Ectodermal cell (in vitro differentiated cells): ENCODE measurements around the gene OR10J1. TPM values are rescaled to one million over a fixed set of nuclear protein-coding genes. Genes with fewer than 3 reads are reported as not detected.

Source experiments
- H3K27ac ChIP-seq: 2 replicates; pipeline ENCODE4 v1.7.0; 2013; ENCODE audit warnings: mild to moderate bottlenecking, low read depth, low read length; ENCODE audit not compliant: insufficient read depth, poor library complexity, severe bottlenecking
- H3K27me3 ChIP-seq: 2 replicates; pipeline ENCODE4 v1.7.0; 2013; ENCODE audit warnings: mild to moderate bottlenecking, low read length; ENCODE audit not compliant: insufficient read depth, control insufficient read depth, poor library complexity, severe bottlenecking
- H3K36me3 ChIP-seq: one replicate; pipeline ENCODE4 v1.7.0; 2013; ENCODE audit warnings: low read length; ENCODE audit not compliant: control insufficient read depth, insufficient read depth
- H3K4me1 ChIP-seq: one replicate; pipeline ENCODE4 v1.7.0; 2013; ENCODE audit warnings: low read length; ENCODE audit not compliant: control insufficient read depth, insufficient read depth
- H3K4me3 ChIP-seq: 2 replicates; pipeline ENCODE4 v1.7.0; 2013; ENCODE audit warnings: low read depth, low read length, control low read depth; ENCODE audit not compliant: insufficient read depth
- H3K9me3 ChIP-seq: 2 replicates; pipeline ENCODE4 v1.7.0; 2013; ENCODE audit warnings: mild to moderate bottlenecking, low read length, moderate library complexity; ENCODE audit not compliant: control insufficient read depth
- WGBS, 2 experiments: methylation state at CpG; one replicate each; pipeline ENCODE4 v1.1.7; 2013; ENCODE audit warnings: missing lambda C conversion rate in 2 of 2; 5-methylcytosine and 5-hydroxymethylcytosine counted together
- polyA plus RNA-seq, 4 experiments: library from polyadenylated mRNA; stranded (reverse); fragments of 50-300 nt; gene quantifications; one replicate each; pipeline ENCODE4 v1.2.3, GENCODE V29; 2013

Gene OR10J1, protein sequence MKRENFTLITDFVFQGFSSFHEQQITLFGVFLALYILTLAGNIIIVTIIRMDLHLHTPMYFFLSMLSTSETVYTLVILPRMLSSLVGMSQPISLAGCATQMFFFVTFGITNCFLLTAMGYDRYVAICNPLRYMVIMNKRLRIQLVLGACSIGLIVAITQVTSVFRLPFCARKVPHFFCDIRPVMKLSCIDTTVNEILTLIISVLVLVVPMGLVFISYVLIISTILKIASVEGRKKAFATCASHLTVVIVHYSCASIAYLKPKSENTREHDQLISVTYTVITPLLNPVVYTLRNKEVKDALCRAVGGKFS
- polyA plus RNA-seq (2013, experiment 1 of 4), result not detected
- not detected for polyA plus RNA-seq (2013, experiment 2 of 4)
- not detected for polyA plus RNA-seq (2013, experiment 3 of 4)
- polyA plus RNA-seq (2013, experiment 4 of 4), result not detected

DNA sequence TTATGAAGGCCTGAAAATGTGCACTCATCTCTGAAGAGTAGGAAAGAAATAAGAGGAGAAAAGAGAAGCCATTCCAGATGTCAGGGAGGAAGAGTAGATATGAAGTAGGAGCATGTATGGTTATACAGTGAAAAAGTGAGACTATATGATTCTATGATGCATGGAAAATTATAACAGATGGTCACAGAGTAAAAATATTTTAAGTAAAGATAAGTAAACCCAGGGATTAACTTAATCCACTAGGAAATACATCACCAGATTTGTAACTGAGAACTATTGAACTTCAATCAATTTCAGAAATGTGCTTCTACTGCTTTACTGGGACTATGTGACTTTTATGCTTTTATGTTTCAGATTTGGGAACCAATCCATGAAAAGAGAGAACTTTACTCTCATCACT, at the start of gene OR10J1:
TSS of gene OR10J1 (plus strand) at position 301 of the 400 bp plus-strand sequence. CDS start at position 371, 70 bp downstream.
- no peaks in the 10 kb centered on the region for H3K9me3 ChIP-seq
- no peaks in the 10 kb centered on the region for H3K27me3 ChIP-seq
- no peaks in the 10 kb centered on the region for H3K4me1 ChIP-seq

DNA sequence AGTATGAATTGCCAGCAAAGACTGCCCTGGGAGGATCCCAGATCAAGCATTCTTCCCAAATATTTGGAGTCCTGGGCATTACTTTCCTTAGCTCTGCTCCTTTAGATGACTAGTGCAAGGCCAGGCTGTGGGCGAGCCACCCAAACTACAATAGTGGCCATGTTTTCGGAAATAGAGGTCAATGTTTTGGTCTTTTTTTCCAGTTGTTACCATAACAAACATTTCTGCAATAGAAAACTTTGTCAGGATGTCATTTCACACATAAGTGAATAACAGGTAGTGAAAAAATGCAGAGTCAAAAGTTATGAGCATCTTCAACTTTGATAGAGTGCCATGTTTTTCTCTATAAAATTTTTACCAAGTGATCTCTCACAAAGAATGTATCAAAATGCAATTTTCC, 32.7 kb upstream of the OR10J1 start:
- Histone ChIP-seq H3K36me3 (no peaks in the 10 kb centered on the region), H3K9me3 (no peaks in the 10 kb centered on the region), H3K4me1 (no peaks in the 10 kb centered on the region), H3K27me3 (no peaks in the 10 kb centered on the region), H3K4me3 (no peak overlapping the region), H3K27ac (no peak overlapping the region)
- WGBS, 2 experiments, result 100% methylated on average over 2 of the region's 2 CpGs

More for the DNA sequence above, at the start of gene OR10J1:
- no peak within 1 kb of the TSS for H3K27ac ChIP-seq
- no peaks in the 10 kb centered on the region for H3K36me3 ChIP-seq
- H3K4me3 ChIP-seq, result no peak within 1 kb of the TSS

DNA sequence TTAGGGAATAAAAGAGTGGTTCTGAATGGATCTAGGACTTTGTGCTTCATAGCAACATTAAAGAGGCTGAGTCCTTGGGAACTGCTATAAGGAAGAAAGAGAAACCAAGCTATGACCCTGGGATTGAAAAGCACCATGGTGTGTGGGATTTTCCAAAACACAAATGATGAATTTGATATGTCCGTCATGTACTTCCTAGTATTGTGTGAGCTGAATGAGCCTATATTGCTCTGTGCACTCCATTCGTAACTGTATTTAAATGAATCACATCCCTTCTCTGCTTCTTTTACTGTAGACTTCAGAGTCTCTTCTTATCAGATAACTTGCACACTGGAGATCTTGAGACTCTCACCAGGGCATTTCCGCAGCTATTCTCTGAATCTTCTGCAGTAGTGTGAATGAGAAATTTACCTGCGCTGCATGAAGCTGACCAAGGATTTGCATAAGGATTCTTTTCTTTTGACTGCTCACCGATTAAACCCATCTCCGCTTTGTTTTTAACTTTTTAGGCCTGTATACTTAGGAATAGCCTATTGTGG, 30.6 kb upstream of the OR10J1 start:
- 85 to 89% methylated on average over 6 of the region's 6 CpGs for WGBS, 2 experiments
- Histone ChIP-seq H3K36me3 (no peaks in the 10 kb centered on the region), H3K4me3 (no peak overlapping the region), H3K4me1 (no peaks in the 10 kb centered on the region), H3K9me3 (no peaks in the 10 kb centered on the region), H3K27me3 (no peaks in the 10 kb centered on the region), H3K27ac (no peak overlapping the region)

DNA sequence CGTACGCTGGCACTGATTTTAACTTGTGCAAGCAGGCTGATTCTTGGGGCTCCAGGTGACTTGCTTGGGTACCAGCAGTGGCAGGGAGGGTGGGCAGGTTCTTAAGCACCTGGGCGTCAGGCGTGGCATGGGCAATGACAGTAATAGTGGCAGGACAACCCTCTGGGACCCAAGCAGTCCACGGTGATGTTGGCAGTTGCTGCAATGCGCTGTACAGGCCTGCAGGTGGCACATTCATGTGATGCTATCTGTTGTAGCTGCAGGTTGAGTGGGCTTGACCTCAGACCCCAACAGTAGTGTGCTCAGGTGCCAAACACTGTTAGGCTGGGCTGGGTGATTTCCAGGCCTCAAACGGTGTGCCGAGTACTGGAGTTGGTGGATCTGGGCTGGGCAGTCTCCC, 17.7 kb upstream of the OR10J1 start:
- 80 to 82% methylated on average over 8 of the region's 8 CpGs for WGBS, 2 experiments
- Histone ChIP-seq H3K9me3 (no peaks in the 10 kb centered on the region), H3K36me3 (no peaks in the 10 kb centered on the region), H3K4me3 (no peak overlapping the region), H3K27ac (no peak overlapping the region), H3K4me1 (no peaks in the 10 kb centered on the region), H3K27me3 (no peaks in the 10 kb centered on the region)

DNA sequence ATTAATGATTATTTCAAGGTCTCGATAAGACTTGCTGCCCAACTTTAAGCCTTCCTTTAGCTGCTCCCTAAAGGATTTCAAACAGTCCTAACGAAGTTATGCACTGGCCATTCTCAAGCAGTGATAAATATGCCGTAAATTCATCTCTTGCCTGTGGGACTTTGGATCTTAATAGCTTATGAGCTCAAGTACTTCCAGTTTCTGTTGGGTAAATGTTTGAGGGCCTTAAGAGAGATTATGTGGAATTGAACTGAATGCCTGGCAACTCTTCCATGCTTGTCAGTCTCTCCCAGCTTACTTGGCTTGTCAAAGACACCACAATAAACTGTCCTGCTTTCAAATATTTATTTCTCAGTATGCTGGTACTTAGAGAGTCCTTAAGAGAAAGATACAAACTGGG, 11.0 kb upstream of the OR10J1 start:
- Histone ChIP-seq H3K9me3 (no peaks in the 10 kb centered on the region), H3K4me1 (no peaks in the 10 kb centered on the region)
- 92 to 93% methylated on average over 3 of the region's 3 CpGs for WGBS, 2 experiments

DNA sequence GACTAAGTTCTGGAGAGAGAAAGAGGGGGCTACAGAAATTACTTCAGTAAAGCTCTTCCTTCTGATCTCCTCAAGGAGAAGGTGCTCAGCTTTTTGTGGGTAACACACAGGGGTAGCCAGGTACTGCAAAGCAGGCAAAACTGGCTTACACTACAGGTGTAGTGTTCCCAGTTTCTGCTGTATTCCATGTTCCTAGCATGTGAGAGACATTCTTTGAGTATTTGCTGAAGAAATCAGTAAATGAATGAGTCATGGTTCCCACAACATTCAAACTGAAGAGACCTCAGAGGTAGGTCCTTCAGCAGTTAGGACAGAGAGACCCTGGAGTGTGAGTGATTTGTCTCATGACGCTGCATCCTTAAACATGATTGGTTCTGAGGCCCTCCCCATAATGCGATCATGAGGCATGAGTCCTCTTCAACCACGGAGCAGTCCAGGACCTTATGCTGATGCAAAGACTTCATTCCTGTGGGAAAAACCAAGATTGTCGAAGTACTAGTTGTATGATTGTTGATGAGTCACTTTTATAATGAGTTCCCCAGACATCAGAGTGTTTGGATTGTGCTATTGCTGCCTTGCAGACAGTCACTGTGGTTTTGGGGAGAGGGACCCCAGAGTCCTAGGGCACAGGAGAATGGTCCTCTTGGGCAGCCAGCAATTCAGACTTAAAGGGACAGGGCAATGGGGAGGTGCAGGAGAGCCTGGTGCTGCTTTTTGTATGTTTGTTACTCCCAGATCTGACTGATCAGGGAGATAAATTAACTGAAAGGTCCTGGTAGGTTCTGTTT, 10.3 kb upstream of the OR10J1 start:
- no peak overlapping the region for H3K27ac ChIP-seq
- 91 to 94% methylated on average over 4 of the region's 4 CpGs for whole genome bisulfite sequencing, 2 experiments

More for the DNA sequence above, 11.0 kb upstream of the OR10J1 start:
- no peaks in the 10 kb centered on the region for H3K36me3 ChIP-seq
- H3K4me3 ChIP-seq, result no peak overlapping the region
- no peak overlapping the region for H3K27ac ChIP-seq
- no peaks in the 10 kb centered on the region for H3K27me3 ChIP-seq

DNA sequence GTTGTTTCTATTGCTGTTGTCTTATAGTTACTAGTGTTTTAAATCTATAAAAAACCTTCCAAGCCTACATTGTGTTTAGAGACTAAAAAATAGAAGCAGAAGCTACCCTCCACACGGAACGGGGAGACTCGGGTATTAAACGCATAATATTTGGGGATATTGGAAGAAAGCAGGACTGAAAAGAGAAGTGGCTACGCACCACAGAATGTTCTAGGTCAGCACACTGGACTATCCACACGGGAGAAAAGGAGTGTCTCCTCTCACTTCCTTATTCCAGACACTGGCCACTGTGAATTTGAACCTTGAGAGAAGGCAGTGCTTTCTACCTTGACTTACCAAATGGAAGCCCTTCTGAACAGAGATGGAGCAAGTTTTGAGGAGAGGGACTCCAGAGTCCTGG, 8.5 kb upstream of the OR10J1 start:
- H3K9me3 ChIP-seq, result no peaks in the 10 kb centered on the region

More for the DNA sequence above, 10.3 kb upstream of the OR10J1 start:
- Histone ChIP-seq H3K9me3 (no peaks in the 10 kb centered on the region), H3K4me1 (no peaks in the 10 kb centered on the region), H3K36me3 (no peaks in the 10 kb centered on the region), H3K27me3 (no peaks in the 10 kb centered on the region), H3K4me3 (no peak overlapping the region)

DNA sequence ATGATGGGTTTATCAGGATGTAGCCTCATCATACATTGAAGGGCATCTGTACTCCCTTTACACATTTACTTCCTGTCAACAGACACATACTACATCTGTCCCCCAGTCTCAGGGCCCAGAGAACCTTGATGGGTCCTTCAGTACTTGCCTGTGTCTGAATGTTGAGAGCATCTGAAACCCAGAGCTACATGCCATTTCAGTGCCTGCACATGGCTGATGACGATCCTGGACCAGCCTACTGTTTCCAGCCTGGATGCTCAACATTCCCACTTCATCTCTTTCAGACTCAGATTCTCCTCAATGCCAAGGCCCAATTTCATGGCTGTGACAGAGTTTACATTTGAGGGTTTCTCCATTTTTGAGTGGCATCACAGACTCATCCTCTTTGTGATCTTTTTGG, 7.6 kb upstream of the OR10J1 start, which contains the start of gene OR10J4:
TSS of gene OR10J4 (plus strand) at position 301 of the 400 bp plus-strand sequence.
- no peak within 1 kb of the TSS for H3K4me3 ChIP-seq
- H3K4me1 ChIP-seq, result no peaks in the 10 kb centered on the region
- no peak within 1 kb of the TSS for H3K27ac ChIP-seq
- H3K27me3 ChIP-seq, result no peaks in the 10 kb centered on the region
- 95 to 96% methylated on average over 1 of the region's 1 CpG for WGBS, 2 experiments
- H3K9me3 ChIP-seq, result no peaks in the 10 kb centered on the region
- H3K36me3 ChIP-seq, result no peaks in the 10 kb centered on the region

More for the DNA sequence above, 8.5 kb upstream of the OR10J1 start:
- Histone ChIP-seq H3K4me3 (no peak overlapping the region), H3K4me1 (no peaks in the 10 kb centered on the region), H3K27ac (no peak overlapping the region), H3K27me3 (no peaks in the 10 kb centered on the region), H3K36me3 (no peaks in the 10 kb centered on the region)
- WGBS, 2 experiments, result 95 to 98% methylated on average over 6 of the region's 6 CpGs

DNA sequence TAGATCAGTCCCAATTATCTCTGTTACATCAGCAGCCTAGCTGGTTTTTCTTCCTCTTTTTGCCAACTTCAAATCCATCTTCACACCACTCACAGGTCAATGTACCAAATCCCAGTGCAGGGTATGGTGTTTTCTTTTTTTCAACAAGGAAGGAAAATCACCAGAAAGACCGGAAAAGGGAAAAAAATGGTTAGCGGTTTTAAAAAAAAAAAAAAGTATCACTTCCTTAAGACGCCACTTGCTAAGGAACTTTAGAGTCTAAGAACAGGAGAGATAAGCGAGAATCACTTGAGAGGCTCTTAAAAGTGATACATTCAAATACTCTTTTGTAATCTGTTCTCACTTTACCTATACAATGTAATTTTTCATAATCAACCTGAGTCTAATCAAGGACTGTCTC, 3.1 kb upstream of the OR10J1 start:
- H3K27ac ChIP-seq, result no peak overlapping the region
- no peaks in the 10 kb centered on the region for H3K4me1 ChIP-seq
- H3K36me3 ChIP-seq, result no peaks in the 10 kb centered on the region
- 87 to 88% methylated on average over 4 of the region's 4 CpGs for WGBS, 2 experiments
- H3K4me3 ChIP-seq, result no peak overlapping the region
- no peaks in the 10 kb centered on the region for H3K27me3 ChIP-seq
- no peaks in the 10 kb centered on the region for H3K9me3 ChIP-seq

DNA sequence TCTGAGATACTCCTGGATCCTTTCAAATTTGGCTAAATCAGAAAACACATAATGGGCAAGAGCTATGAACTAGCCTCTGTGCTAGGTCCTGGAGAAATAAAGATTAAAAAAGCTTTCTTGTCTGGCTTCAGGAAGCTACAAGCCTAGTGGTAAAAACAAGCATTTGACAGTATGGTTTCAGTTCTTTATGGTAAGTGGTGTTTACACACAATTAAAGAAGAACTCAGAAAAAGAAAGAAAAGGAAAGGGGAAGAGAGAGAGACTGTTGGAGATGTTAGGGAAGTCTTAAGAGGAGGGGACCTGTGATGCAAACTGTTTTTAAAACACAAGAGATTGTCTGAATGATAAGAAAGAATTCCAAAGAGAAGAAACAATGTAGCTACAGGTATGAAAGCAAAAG, 1.8 kb downstream of the OR10J1 start:
- Histone ChIP-seq H3K4me1 (no peaks in the 10 kb centered on the region), H3K36me3 (no peaks in the 10 kb centered on the region), H3K4me3 (no peak overlapping the region), H3K27ac (no peak overlapping the region), H3K9me3 (no peaks in the 10 kb centered on the region), H3K27me3 (no peaks in the 10 kb centered on the region)
